OCI-LY1 (cell line): ENCODE results near the gene BMPR2.

Experiments used
- H2AFZ ChIP-seq: fragments of 200-600 bp; sonication (generic), shearing (Covaris generic); 2 replicates; pipeline ENCODE4 v1.6.0; 2014; ENCODE audit warnings: antibody characterized with exemption, mild to moderate bottlenecking, low read length
- H3F3A ChIP-seq: fragments of 200-600 bp; sonication (generic), shearing (Covaris generic); 2 replicates; pipeline ENCODE4 v1.6.0; 2014; ENCODE audit warnings: mild to moderate bottlenecking, antibody characterized with exemption, low read length, moderate library complexity; ENCODE audit not compliant: insufficient read depth
- H3K27ac ChIP-seq: fragments of 200-600 bp; sonication (generic); 2 replicates; pipeline ENCODE4 v1.5.1; 2014; ENCODE audit warnings: low read length, mixed run types, mild to moderate bottlenecking, low read depth; ENCODE audit not compliant: poor library complexity, severe bottlenecking
- H3K27me3 ChIP-seq: fragments of 200-600 bp; sonication (generic); 2 replicates; pipeline ENCODE4 v1.6.0; 2014; ENCODE audit warnings: antibody characterized with exemption, mild to moderate bottlenecking, low read length, moderate library complexity; ENCODE audit not compliant: insufficient read depth
- H3K36me3 ChIP-seq: fragments of 200-600 bp; sonication (generic); 2 replicates; pipeline ENCODE4 v1.6.1; 2014; ENCODE audit warnings: mild to moderate bottlenecking, antibody characterized with exemption, low read length, moderate library complexity, mixed read lengths; ENCODE audit not compliant: insufficient read depth
- H3K4me1 ChIP-seq: fragments of 200-600 bp; sonication (generic); 2 replicates; pipeline ENCODE4 v1.5.1; 2014; ENCODE audit warnings: mild to moderate bottlenecking, low read length, moderate library complexity; ENCODE audit not compliant: insufficient read depth, severe bottlenecking
- H3K4me2 ChIP-seq: fragments of 200-600 bp; sonication (generic), shearing (Covaris generic); 2 replicates; pipeline ENCODE4 v1.6.1; 2014; ENCODE audit warnings: low read length
- H3K4me3 ChIP-seq: fragments of 200-600 bp; sonication (generic); 2 replicates; pipeline ENCODE4 v1.5.1; 2014; ENCODE audit warnings: low read length, low read depth, mild to moderate bottlenecking, mixed read lengths; ENCODE audit not compliant: poor library complexity, severe bottlenecking
- H3K79me2 ChIP-seq: fragments of 200-600 bp; shearing (Covaris generic); 2 replicates; pipeline ENCODE4 v1.6.1; 2016; ENCODE audit warnings: mixed run types, low read length, mixed read lengths; ENCODE audit not compliant: insufficient read depth
- H3K9ac ChIP-seq: fragments of 200-600 bp; sonication (generic), shearing (Covaris generic); 2 replicates; pipeline ENCODE4 v1.6.1; 2014; ENCODE audit warnings: mild to moderate bottlenecking, low read length, mixed read lengths
- H3K9me2 ChIP-seq: fragments of 200-600 bp; sonication (generic), shearing (Covaris generic); 2 replicates; pipeline ENCODE4 v1.6.1; 2014; ENCODE audit warnings: low read depth, mild to moderate bottlenecking, low read length, mixed read lengths
- H3K9me3 ChIP-seq: fragments of 200-600 bp; shearing (Covaris generic); 2 replicates; pipeline ENCODE4 v1.6.1; 2014; ENCODE audit warnings: low read length, mixed read lengths
- H4K20me1 ChIP-seq: fragments of 200-600 bp; sonication (generic), shearing (Covaris generic); 2 replicates; pipeline ENCODE4 v1.6.0; 2016; ENCODE audit warnings: mild to moderate bottlenecking, low read length; ENCODE audit not compliant: insufficient read depth
- CTCF ChIP-seq: fragments of 200-600 bp; sonication (generic), shearing (Covaris generic); IDR thresholded peaks from 2 replicates; pipeline ENCODE4 v1.5.1; 2017; ENCODE audit warnings: mild to moderate bottlenecking, antibody characterized with exemption, low read length, moderate library complexity, mixed read lengths
- EZH2 ChIP-seq: fragments of 200-600 bp; sonication (generic), shearing (Covaris generic); IDR thresholded peaks from 2 replicates; pipeline ENCODE4 v1.8.0; 2017; ENCODE audit warnings: borderline replicate concordance, mixed run types, mild to moderate bottlenecking, antibody characterized with exemption, low read length, moderate library complexity, mixed read lengths

Gene BMPR2

DNA sequence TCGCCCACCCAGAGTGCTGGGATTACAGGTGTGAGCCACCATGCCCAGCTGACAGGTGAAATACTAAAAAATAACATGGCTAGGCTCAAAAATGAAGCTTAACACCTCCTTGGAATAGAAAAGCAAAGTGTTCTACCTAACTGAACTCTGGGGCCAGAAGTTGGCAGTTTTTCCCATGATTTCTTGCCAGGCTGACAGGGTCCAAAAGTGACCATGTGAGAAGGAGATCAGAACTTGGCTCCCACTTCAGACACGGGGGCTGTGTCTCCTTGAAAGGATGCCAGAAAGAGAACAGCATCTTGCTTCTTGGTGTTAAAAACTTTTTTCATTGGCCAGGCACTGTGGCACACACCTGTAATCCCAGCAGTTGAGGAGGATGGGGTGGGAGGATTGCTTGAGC is 47.0 kb downstream of the BMPR2 start:
- Histone ChIP-seq H3K9me3 (no peaks in the 10 kb centered on the region), H3K79me2 (no peaks in the 10 kb centered on the region), H3F3A (no peaks in the 10 kb centered on the region; the same call in 1 of the 2 replicates), H3K27me3 (no peaks in the 10 kb centered on the region), H3K4me3 (no peak overlapping the region), H3K9me2 (no peaks in the 10 kb centered on the region), H3K36me3 (no peaks in the 10 kb centered on the region), H3K9ac (no peak overlapping the region), H3K4me2 (no peak overlapping the region), H2AFZ (no peak overlapping the region), H3K4me1 (no peaks in the 10 kb centered on the region), H3K27ac (no peak overlapping the region), H4K20me1 (no peaks in the 10 kb centered on the region)
- TF ChIP-seq EZH2 = no peak

- Histone ChIP-seq H3K9me2 (no peaks in the 10 kb centered on the region), H3F3A (no peaks in the 10 kb centered on the region), H3K79me2 (no peaks in the 10 kb centered on the region), H3K27me3 (no peaks in the 10 kb centered on the region), H4K20me1 (no peaks in the 10 kb centered on the region), H2AFZ (no peak overlapping the region), H3K36me3 (no peaks in the 10 kb centered on the region), H3K27ac (no peak overlapping the region), H3K4me3 (no peak overlapping the region), H3K9ac (no peak overlapping the region), H3K4me2 (no peak overlapping the region), H3K9me3 (peaks cover 7% of the 10 kb centered on the region; the same call in 1 of the 2 replicates), H3K4me1 (no peaks in the 10 kb centered on the region)
- TF ChIP-seq EZH2 (no peak), CTCF (no peak)
Measured at GRCh38 chr2:202425036-202425435, 48.9 kb downstream of the BMPR2 start.

DNA sequence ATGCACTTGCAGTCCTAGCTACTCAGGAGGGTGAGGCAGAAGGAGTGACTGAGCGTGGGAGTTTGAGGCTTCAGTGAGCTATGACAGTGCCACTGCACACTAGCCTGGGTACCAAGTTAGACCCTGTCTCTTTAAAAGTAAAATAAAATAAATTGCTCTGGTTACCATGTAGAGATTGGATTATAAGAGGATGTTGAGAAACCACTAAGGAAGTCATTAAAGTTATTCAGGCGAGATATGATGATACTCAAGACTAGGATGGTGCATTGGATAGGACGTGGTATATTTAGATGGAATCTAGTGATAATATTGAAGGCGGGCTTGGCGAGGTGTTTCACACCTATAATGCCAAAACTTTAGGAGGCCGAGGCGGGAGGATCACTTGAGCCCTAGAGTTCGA is 50.6 kb downstream of the BMPR2 start:
- H3K4me1 ChIP-seq = no peaks in the 10 kb centered on the region
- no peak overlapping the region for H3K4me2 ChIP-seq
- H3K27ac ChIP-seq = no peak overlapping the region
- H3K9me2 ChIP-seq = no peaks in the 10 kb centered on the region
- no peaks in the 10 kb centered on the region for H4K20me1 ChIP-seq
- H3K79me2 ChIP-seq = no peaks in the 10 kb centered on the region
- H3F3A ChIP-seq = no peaks in the 10 kb centered on the region
- peaks cover 7% of the 10 kb centered on the region; the same call in 1 of the 2 replicates for H3K9me3 ChIP-seq
- H2AFZ ChIP-seq = no peak overlapping the region
- no peak overlapping the region for H3K9ac ChIP-seq
- H3K4me3 ChIP-seq = no peak overlapping the region
- H3K36me3 ChIP-seq = no peaks in the 10 kb centered on the region
- no peaks in the 10 kb centered on the region for H3K27me3 ChIP-seq
- TF ChIP-seq EZH2 (no peak), CTCF (no peak)

- H3K4me3 ChIP-seq = no peak overlapping the region
- peaks cover 7% of the 10 kb centered on the region; the same call in 1 of the 2 replicates for H3K9me3 ChIP-seq
- H3K27ac ChIP-seq = no peak overlapping the region
- H3K9ac ChIP-seq = no peak overlapping the region
- H3K79me2 ChIP-seq = no peaks in the 10 kb centered on the region
- no peaks in the 10 kb centered on the region for H3K36me3 ChIP-seq
- no peak overlapping the region for H3K4me2 ChIP-seq
- H3K27me3 ChIP-seq = no peaks in the 10 kb centered on the region
- no peak overlapping the region for H2AFZ ChIP-seq
- H4K20me1 ChIP-seq = no peaks in the 10 kb centered on the region
- no peaks in the 10 kb centered on the region for H3K9me2 ChIP-seq
- no peak for TF ChIP-seq EZH2
- no peak for TF ChIP-seq CTCF
- H3K4me1 ChIP-seq = no peaks in the 10 kb centered on the region
- H3F3A ChIP-seq = no peaks in the 10 kb centered on the region
Measured at GRCh38 chr2:202429164-202429980, 53.2 kb downstream of the BMPR2 start.
